ENCODE results near the gene SORCS2.

DNA sequence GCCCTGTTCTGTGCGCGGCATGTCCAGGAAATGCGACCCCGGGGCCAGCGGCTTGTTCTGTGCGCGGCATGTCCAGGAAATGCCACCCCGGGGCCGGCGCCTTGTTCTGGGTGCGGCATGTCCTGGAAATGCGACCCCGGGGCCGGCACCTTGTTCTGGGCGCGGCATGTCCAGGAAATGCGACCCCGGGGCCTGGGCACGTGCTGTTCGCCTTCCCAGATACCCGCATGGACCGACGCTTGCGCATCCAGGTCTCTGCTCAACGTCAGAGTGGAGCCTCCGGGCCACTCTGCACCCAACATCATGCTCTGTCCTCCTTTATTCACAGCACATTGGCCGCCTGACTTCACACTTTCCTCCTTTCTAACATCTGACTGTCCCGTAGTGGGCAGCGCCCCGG lies 318.2 kb downstream of the SORCS2 start:
- TF ChIP-seq, protein P1, sequence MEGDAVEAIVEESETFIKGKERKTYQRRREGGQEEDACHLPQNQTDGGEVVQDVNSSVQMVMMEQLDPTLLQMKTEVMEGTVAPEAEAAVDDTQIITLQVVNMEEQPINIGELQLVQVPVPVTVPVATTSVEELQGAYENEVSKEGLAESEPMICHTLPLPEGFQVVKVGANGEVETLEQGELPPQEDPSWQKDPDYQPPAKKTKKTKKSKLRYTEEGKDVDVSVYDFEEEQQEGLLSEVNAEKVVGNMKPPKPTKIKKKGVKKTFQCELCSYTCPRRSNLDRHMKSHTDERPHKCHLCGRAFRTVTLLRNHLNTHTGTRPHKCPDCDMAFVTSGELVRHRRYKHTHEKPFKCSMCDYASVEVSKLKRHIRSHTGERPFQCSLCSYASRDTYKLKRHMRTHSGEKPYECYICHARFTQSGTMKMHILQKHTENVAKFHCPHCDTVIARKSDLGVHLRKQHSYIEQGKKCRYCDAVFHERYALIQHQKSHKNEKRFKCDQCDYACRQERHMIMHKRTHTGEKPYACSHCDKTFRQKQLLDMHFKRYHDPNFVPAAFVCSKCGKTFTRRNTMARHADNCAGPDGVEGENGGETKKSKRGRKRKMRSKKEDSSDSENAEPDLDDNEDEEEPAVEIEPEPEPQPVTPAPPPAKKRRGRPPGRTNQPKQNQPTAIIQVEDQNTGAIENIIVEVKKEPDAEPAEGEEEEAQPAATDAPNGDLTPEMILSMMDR (IDR thresholded peaks at IDR 0.05; ENCODE audit: insufficient read depth, low read depth, low read length) = no peak
- TF ChIP-seq EZH2 (IDR thresholded peaks at IDR 0.05; ENCODE audit: insufficient read depth, low read length) = no peak

Data from astrocyte (in vitro differentiated cells and primary cell).